Osteoblast (primary cell): Measurements from ENCODE around the gene FMN1. TPM values are rescaled to one million over a fixed set of nuclear protein-coding genes. Genes with fewer than 3 reads are reported as not detected.

Experiments
- DNase-seq: peaks from one replicate; pipeline ENCODE4 v3.0.0; 2011; ENCODE audit warnings: low spot score, mixed read lengths; ENCODE audit not compliant: insufficient read length; ENCODE audit errors: missing footprints
- H2AFZ ChIP-seq: 2 replicates; pipeline ENCODE4 v1.6.0; 2011; ENCODE audit warnings: mild to moderate bottlenecking, low read length
- H3K27ac ChIP-seq: 2 replicates; pipeline ENCODE4 v1.5.1; 2011; ENCODE audit warnings: mild to moderate bottlenecking, low read depth, low read length, moderate library complexity
- H3K27me3 ChIP-seq: 2 replicates; pipeline ENCODE4 v1.6.0; 2012; ENCODE audit warnings: mild to moderate bottlenecking, control low read depth, inconsistent platforms, low read length, moderate library complexity; ENCODE audit not compliant: insufficient read depth
- H3K36me3 ChIP-seq: 2 replicates; pipeline ENCODE4 v1.5.1; 2011; ENCODE audit warnings: mild to moderate bottlenecking, low read length, control low read depth, moderate library complexity; ENCODE audit not compliant: insufficient read depth
- H3K4me1 ChIP-seq: 2 replicates; pipeline ENCODE4 v1.5.1; 2011; ENCODE audit warnings: mild to moderate bottlenecking, low read length, control low read depth, moderate library complexity; ENCODE audit not compliant: insufficient read depth
- H3K4me2 ChIP-seq: 2 replicates; pipeline ENCODE4 v1.6.0; 2011; ENCODE audit warnings: mild to moderate bottlenecking, low read length; ENCODE audit not compliant: insufficient read depth
- H3K4me3 ChIP-seq: fragments of 200-600 bp; sonication (generic); 3 replicates; pipeline ENCODE4 v1.5.1; 2012; ENCODE audit warnings: mild to moderate bottlenecking, low read length, inconsistent platforms; ENCODE audit not compliant: insufficient read depth
- H3K79me2 ChIP-seq: 2 replicates; pipeline ENCODE4 v1.6.0; 2012; ENCODE audit warnings: mild to moderate bottlenecking, low read length, control low read depth, inconsistent platforms; ENCODE audit not compliant: insufficient read depth
- H3K9me3 ChIP-seq: 2 replicates; pipeline ENCODE4 v1.5.1; 2011; ENCODE audit warnings: low read depth, low read length, control low read depth
- H4K20me1 ChIP-seq: 2 replicates; pipeline ENCODE4 v1.6.0; 2012; ENCODE audit warnings: mild to moderate bottlenecking, low read length, control low read depth; ENCODE audit not compliant: insufficient read depth
- CTCF ChIP-seq: IDR thresholded peaks from 2 replicates; pipeline ENCODE4 v1.5.1; 2011; ENCODE audit warnings: mild to moderate bottlenecking, low read depth, low read length, moderate library complexity; ENCODE audit errors: extremely low read depth
- total RNA-seq: library from RNA; depleted of rRNA; stranded (reverse); fragments of >200 nt; gene quantifications from 2 replicates; pipeline ENCODE4 v1.2.3, GENCODE V29; 2012

Gene FMN1
- total RNA-seq, 1 donor: 9.0 TPM

GRCh38 chr15:32974691-32975090 is 219.8 kb downstream of the FMN1 start:
- Histone ChIP-seq H3K9me3 (no peaks in the 10 kb centered on the region), H3K27ac (peak overlapping the region; percentile 61), H3K4me1 (peaks cover 13% of the 10 kb centered on the region), H3K79me2 (peaks cover 21% of the 10 kb centered on the region), H3K4me3 (no peak overlapping the region), H2AFZ (no peak overlapping the region), H3K4me2 (no peak overlapping the region), H3K27me3 (no peaks in the 10 kb centered on the region), H3K36me3 (no peaks in the 10 kb centered on the region), H4K20me1 (no peaks in the 10 kb centered on the region)
- DNase-seq: no peak
- no peak for TF ChIP-seq CTCF

DNA sequence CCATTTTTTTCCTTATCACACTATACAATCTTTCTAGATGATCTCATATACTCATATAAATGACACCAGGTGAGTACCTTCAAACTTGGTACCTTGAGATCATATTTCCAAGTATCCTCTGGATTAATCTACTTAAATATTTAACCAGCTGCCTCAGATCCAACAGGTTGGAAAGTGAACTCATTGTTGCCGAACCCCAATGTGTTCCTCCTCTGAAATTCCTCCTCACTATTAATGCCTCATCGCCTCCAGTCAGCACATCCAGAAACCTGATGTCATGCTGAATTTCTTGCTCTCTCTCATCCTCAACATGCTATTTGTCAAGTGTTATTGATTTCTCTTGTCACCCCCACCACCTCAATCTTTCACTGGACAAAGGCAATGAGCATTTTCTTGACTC is 221.8 kb downstream of the FMN1 start:
- H3K27me3 ChIP-seq: no peaks in the 10 kb centered on the region
- H4K20me1 ChIP-seq: no peaks in the 10 kb centered on the region
- no peaks in the 10 kb centered on the region for H3K36me3 ChIP-seq
- peaks cover 5% of the 10 kb centered on the region for H3K4me1 ChIP-seq
- no peak overlapping the region for H3K4me3 ChIP-seq
- peak; percentile 23 for DNase-seq
- no peak overlapping the region for H3K4me2 ChIP-seq
- no peaks in the 10 kb centered on the region for H3K9me3 ChIP-seq
- no peak overlapping the region for H3K27ac ChIP-seq
- no peak overlapping the region for H2AFZ ChIP-seq
- TF ChIP-seq CTCF: no peak
- H3K79me2 ChIP-seq: peaks cover 19% of the 10 kb centered on the region

- Histone ChIP-seq H4K20me1 (no peaks in the 10 kb centered on the region), H3K27ac (no peak overlapping the region), H3K79me2 (peaks cover 8% of the 10 kb centered on the region), H3K4me2 (no peak overlapping the region), H3K4me1 (peaks cover 5% of the 10 kb centered on the region), H3K27me3 (no peaks in the 10 kb centered on the region), H2AFZ (no peak overlapping the region), H3K36me3 (no peaks in the 10 kb centered on the region), H3K9me3 (no peaks in the 10 kb centered on the region), H3K4me3 (no peak overlapping the region)
- TF ChIP-seq CTCF: no peak
- no peak for DNase-seq
Measured at GRCh38 chr15:32970847-32971246, 223.7 kb downstream of the FMN1 start.

- H3K36me3 ChIP-seq: no peaks in the 10 kb centered on the region
- H3K9me3 ChIP-seq: no peaks in the 10 kb centered on the region
- TF ChIP-seq CTCF: no peak
- no peaks in the 10 kb centered on the region for H4K20me1 ChIP-seq
- H3K27ac ChIP-seq: no peak overlapping the region
- no peak overlapping the region for H2AFZ ChIP-seq
- H3K79me2 ChIP-seq: peaks cover 2% of the 10 kb centered on the region
- H3K4me1 ChIP-seq: no peaks in the 10 kb centered on the region
- no peak overlapping the region for H3K4me2 ChIP-seq
- no peak overlapping the region for H3K4me3 ChIP-seq
- H3K27me3 ChIP-seq: no peaks in the 10 kb centered on the region
- no peak for DNase-seq
Measured at GRCh38 chr15:32967521-32967920, 227.0 kb downstream of the FMN1 start.
